Measurements from ENCODE around the gene MUSK.

GRCh38 chr9:110648696-110649095 lies 19.9 kb upstream of the MUSK start:
- TF ChIP-seq, protein P1, sequence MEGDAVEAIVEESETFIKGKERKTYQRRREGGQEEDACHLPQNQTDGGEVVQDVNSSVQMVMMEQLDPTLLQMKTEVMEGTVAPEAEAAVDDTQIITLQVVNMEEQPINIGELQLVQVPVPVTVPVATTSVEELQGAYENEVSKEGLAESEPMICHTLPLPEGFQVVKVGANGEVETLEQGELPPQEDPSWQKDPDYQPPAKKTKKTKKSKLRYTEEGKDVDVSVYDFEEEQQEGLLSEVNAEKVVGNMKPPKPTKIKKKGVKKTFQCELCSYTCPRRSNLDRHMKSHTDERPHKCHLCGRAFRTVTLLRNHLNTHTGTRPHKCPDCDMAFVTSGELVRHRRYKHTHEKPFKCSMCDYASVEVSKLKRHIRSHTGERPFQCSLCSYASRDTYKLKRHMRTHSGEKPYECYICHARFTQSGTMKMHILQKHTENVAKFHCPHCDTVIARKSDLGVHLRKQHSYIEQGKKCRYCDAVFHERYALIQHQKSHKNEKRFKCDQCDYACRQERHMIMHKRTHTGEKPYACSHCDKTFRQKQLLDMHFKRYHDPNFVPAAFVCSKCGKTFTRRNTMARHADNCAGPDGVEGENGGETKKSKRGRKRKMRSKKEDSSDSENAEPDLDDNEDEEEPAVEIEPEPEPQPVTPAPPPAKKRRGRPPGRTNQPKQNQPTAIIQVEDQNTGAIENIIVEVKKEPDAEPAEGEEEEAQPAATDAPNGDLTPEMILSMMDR (IDR thresholded peaks at IDR 0.05): no peak
- TF ChIP-seq HOXA7 (CRISPR knock-in tag; IDR thresholded peaks at IDR 0.05) (no peak), HDAC2 (IDR thresholded peaks at IDR 0.05) (no peak), MAZ (IDR thresholded peaks at IDR 0.05; ENCODE audit: borderline replicate concordance, low read depth, low read length) (no peak), SMC3 (IDR thresholded peaks at IDR 0.05) (no peak)
